ENCODE results near the gene IQSEC1. TPM values are rescaled to one million over a fixed set of nuclear protein-coding genes. Genes with fewer than 3 reads are reported as not detected.

IQSEC1 gene
- total and polyA plus RNA-seq, 9 of the 15 experiments (the other 6 are each of a cell fraction or from before 2014, with no cell fraction given), result 0.56 to 39.0 (median 6.8) TPM

DNA sequence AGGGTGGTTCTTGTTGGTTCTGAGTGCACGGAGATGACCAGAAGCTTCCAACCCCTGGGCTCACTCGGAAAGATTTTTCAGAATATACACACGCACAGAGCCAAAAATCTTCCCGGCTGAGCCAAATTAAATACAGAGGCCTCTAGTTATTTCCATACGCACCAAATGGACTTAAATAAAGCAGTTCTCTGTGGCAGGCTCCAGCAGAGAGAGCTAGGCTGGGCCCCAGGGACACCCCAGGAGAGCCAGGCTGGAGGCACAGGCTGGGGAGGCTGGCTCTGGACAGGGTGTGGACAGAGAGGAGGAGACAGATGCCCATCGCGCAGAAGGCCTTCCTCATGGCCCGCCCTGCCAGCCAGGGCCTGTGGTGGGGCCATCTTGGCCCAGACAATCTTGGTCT is 115.9 kb downstream of the IQSEC1 start (continued):
- TF ChIP-seq TAF15 (IDR thresholded peaks at IDR 0.05; ENCODE audit: low read depth, low read length), result no peak
- TF ChIP-seq ZEB2 (IDR thresholded peaks at IDR 0.05), result no peak
- TF ChIP-seq ARHGAP35 (IDR thresholded peaks at IDR 0.05; ENCODE audit: partially characterized antibody), result no peak
- TF ChIP-seq, protein P1, sequence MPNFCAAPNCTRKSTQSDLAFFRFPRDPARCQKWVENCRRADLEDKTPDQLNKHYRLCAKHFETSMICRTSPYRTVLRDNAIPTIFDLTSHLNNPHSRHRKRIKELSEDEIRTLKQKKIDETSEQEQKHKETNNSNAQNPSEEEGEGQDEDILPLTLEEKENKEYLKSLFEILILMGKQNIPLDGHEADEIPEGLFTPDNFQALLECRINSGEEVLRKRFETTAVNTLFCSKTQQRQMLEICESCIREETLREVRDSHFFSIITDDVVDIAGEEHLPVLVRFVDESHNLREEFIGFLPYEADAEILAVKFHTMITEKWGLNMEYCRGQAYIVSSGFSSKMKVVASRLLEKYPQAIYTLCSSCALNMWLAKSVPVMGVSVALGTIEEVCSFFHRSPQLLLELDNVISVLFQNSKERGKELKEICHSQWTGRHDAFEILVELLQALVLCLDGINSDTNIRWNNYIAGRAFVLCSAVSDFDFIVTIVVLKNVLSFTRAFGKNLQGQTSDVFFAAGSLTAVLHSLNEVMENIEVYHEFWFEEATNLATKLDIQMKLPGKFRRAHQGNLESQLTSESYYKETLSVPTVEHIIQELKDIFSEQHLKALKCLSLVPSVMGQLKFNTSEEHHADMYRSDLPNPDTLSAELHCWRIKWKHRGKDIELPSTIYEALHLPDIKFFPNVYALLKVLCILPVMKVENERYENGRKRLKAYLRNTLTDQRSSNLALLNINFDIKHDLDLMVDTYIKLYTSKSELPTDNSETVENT (CRISPR knock-in tag; IDR thresholded peaks at IDR 0.05), result no peak

DNA sequence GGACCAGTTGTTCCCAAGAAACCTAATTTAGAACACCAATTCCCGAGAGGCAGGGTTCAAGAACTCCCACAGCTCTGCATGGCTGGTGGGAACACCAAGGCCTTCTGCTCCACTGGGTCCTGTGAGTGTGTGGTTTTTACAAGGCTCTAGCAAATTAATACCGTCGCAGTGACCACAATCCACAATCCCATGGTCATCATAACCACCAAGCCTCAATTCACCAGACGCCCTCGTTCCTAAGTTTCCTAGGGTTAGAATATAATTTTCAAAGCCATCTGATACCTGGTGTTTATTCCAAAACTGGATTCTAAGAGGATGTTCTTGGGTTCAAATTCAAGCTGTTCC is 116.9 kb downstream of the IQSEC1 start:
- in situ Hi-C loops (cut with MboI), result no loop called here
- 78% methylated on average over 5 of the region's 5 CpGs for WGBS (ENCODE audit: insufficient coverage, low coverage, missing lambda C conversion rate)
- no peaks in the 10 kb centered on the region for H3K9me3 ChIP-seq (replicated peaks; ENCODE audit: control insufficient read depth, insufficient read depth, low read depth, low read length)
- H3K36me3 ChIP-seq (ENCODE audit: control insufficient read depth, insufficient read depth, low read length), result peaks cover 17% of the 10 kb centered on the region
- DNase-seq (ENCODE audit: extremely low read depth in 1 of 4, low spot score in 3 of 4), result no peak
- 0 out of 2 replicates have a peak overlapping the region, but pooled peaks have one; percentile 12 for H3K4me2 ChIP-seq (ENCODE audit: insufficient read depth, low read length)
- H3K79me2 ChIP-seq (ENCODE audit: control insufficient read depth, insufficient read depth, low read length), result peaks cover 95% of the 10 kb centered on the region
- no peak overlapping the region for H2AFZ ChIP-seq (ENCODE audit: low read depth, low read length)
- ChIA-PET POLR2A (interaction anchor here (1.3 to 2.2 kb wide), 3 partner anchors 8 to 11 kb away, joined by 3 to 9 read pairs (median 5); no protein-coding TSS in a partner anchor), CTCF (ENCODE audit: low intra/inter-chr PET ratio) (no interaction called here)
- H3K9me1 ChIP-seq (ENCODE audit: control insufficient read depth, insufficient read depth, low read length), result peaks cover 5% of the 10 kb centered on the region
- H3K27ac ChIP-seq (ENCODE audit: extremely low read depth, low read depth, low read length), result peak overlapping the region; percentile 20; the same call in 1 of the 3 replicates
- BruUV-seq (replicated peaks), result no TSS peak
- no peak for ATAC-seq
- no peak overlapping the region for H3K4me3 ChIP-seq
- no peak for FAIRE-seq
- TF ChIP-seq, protein P2, sequence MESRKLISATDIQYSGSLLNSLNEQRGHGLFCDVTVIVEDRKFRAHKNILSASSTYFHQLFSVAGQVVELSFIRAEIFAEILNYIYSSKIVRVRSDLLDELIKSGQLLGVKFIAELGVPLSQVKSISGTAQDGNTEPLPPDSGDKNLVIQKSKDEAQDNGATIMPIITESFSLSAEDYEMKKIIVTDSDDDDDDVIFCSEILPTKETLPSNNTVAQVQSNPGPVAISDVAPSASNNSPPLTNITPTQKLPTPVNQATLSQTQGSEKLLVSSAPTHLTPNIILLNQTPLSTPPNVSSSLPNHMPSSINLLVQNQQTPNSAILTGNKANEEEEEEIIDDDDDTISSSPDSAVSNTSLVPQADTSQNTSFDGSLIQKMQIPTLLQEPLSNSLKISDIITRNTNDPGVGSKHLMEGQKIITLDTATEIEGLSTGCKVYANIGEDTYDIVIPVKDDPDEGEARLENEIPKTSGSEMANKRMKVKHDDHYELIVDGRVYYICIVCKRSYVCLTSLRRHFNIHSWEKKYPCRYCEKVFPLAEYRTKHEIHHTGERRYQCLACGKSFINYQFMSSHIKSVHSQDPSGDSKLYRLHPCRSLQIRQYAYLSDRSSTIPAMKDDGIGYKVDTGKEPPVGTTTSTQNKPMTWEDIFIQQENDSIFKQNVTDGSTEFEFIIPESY (CRISPR knock-in tag; IDR thresholded peaks at IDR 0.05), result no peak
- TF ChIP-seq, protein P3, sequence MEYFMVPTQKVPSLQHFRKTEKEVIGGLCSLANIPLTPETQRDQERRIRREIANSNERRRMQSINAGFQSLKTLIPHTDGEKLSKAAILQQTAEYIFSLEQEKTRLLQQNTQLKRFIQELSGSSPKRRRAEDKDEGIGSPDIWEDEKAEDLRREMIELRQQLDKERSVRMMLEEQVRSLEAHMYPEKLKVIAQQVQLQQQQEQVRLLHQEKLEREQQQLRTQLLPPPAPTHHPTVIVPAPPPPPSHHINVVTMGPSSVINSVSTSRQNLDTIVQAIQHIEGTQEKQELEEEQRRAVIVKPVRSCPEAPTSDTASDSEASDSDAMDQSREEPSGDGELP (CRISPR knock-in tag; IDR thresholded peaks at IDR 0.05; ENCODE audit: borderline replicate concordance), result peak; percentile 7; the same call in 1 of the 2 replicates
- 0 out of 2 replicates have a peak, but pooled peaks have one; percentile 40 for TF ChIP-seq ZBTB1 (CRISPR knock-in tag; IDR thresholded peaks at IDR 0.05; ENCODE audit: borderline replicate concordance, low read depth)
- 0 out of 2 replicates have a peak, but pooled peaks have one; percentile 4 for TF ChIP-seq TEAD4 (IDR thresholded peaks at IDR 0.05; ENCODE audit: low read length)
- no peak for TF ChIP-seq TEAD4 (CRISPR knock-in tag; IDR thresholded peaks at IDR 0.05; ENCODE audit: borderline replicate concordance)
- TF ChIP-seq, protein P4, sequence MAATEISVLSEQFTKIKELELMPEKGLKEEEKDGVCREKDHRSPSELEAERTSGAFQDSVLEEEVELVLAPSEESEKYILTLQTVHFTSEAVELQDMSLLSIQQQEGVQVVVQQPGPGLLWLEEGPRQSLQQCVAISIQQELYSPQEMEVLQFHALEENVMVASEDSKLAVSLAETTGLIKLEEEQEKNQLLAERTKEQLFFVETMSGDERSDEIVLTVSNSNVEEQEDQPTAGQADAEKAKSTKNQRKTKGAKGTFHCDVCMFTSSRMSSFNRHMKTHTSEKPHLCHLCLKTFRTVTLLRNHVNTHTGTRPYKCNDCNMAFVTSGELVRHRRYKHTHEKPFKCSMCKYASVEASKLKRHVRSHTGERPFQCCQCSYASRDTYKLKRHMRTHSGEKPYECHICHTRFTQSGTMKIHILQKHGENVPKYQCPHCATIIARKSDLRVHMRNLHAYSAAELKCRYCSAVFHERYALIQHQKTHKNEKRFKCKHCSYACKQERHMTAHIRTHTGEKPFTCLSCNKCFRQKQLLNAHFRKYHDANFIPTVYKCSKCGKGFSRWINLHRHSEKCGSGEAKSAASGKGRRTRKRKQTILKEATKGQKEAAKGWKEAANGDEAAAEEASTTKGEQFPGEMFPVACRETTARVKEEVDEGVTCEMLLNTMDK (IDR thresholded peaks at IDR 0.05; ENCODE audit: borderline replicate concordance, insufficient read depth, low read depth, low read length, poor library complexity, severe bottlenecking), result no peak
- intact Hi-C loops (cut with micrococcal nuclease), result no loop called here
- H3K27me3 ChIP-seq (ENCODE audit: control insufficient read depth in 2 of 2, insufficient read depth in 2 of 2, low read length in 2 of 2), result no peaks in the 10 kb centered on the region
- peaks cover 8% of the 10 kb centered on the region for H4K20me1 ChIP-seq (replicated peaks; ENCODE audit: control insufficient read depth, insufficient read depth, low read length)
- peak overlapping the region; percentile 13 to 87; a peak in 2 of 4 replicates for H3K9ac ChIP-seq (ENCODE audit: insufficient read depth in 1 of 2, low read depth in 2 of 2, low read length in 2 of 2)
- H3K4me1 ChIP-seq (replicated peaks in 1 of 2; ENCODE audit: control insufficient read depth in 2 of 2, insufficient read depth in 2 of 2, low read length in 2 of 2), result peaks cover 91 to 96% of the 10 kb centered on the region in 2 experiments
